Endothelial cell of umbilical vein (primary cell): ENCODE measurements around the gene COL8A1. TPM values are rescaled to one million over a fixed set of nuclear protein-coding genes. Genes with fewer than 3 reads are reported as not detected.

ENCODE experiments used
- BruUV-seq: library from RNA; stranded (reverse); fragments of 400-500 nt; replicated peaks from 2 replicates; lab custom pipeline; 2021; lab: Mats Ljungman, UMichigan
- CTCF ChIA-PET: fragments of 300-600, 350-600 bp; sonication (Branson Sonifier 250); formaldehyde crosslinking; loops from one replicate; lab custom pipeline; 2021; ENCODE audit warnings: antibody characterized with exemption, inconsistent platforms; lab: Charles Lee
- POLR2A ChIA-PET: fragments of 300-600, 350-600 bp; sonication (Branson Sonifier 250); formaldehyde crosslinking; loops from one replicate; lab custom pipeline; 2021; ENCODE audit warnings: antibody characterized with exemption, inconsistent platforms; lab: Charles Lee
- DNase-seq: peaks from one replicate; pipeline ENCODE4 v3.0.0-alpha.2; 2011; ENCODE audit warnings: low read depth, low spot score
- FAIRE-seq: peaks from 2 replicates; lab custom pipeline; 2011; peaks lifted over from hg19 to GRCh38; lab: Jason Lieb, UNC
- H2AFZ ChIP-seq: 2 replicates; pipeline ENCODE4 v1.6.0; 2012; ENCODE audit warnings: low read depth, low read length, control low read depth, inconsistent platforms
- H3K27ac ChIP-seq: 2 replicates; pipeline ENCODE4 v1.5.1; 2011; ENCODE audit warnings: low read depth, mild to moderate bottlenecking, control low read depth, low read length, moderate library complexity; ENCODE audit not compliant: insufficient read depth
- H3K27me3 ChIP-seq, 2 experiments: 2 replicates each; pipeline versions ENCODE4 v1.6.0 to v1.6.1; 2011; ENCODE audit warnings: low read length in 2 of 2, mixed read lengths in 1 of 2; ENCODE audit not compliant: control insufficient read depth in 2 of 2, insufficient read depth in 2 of 2
- H3K36me3 ChIP-seq, 2 experiments: 2 replicates in 1 of 2; 3 replicates in 1 of 2; pipeline ENCODE4 v1.5.1; 2011; ENCODE audit warnings: low read length in 2 of 2, mild to moderate bottlenecking in 1 of 2, moderate library complexity in 1 of 2; ENCODE audit not compliant: control insufficient read depth in 2 of 2, insufficient read depth in 2 of 2; ENCODE audit errors: extremely low read depth in 1 of 2
- H3K4me1 ChIP-seq: 3 replicates; pipeline ENCODE4 v1.5.1; 2011; ENCODE audit warnings: mild to moderate bottlenecking, low read length; ENCODE audit not compliant: control insufficient read depth, insufficient read depth; ENCODE audit errors: extremely low read depth
- H3K4me2 ChIP-seq: 2 replicates; pipeline ENCODE4 v1.6.1; 2011; ENCODE audit warnings: low read length, control low read depth, mixed read lengths; ENCODE audit not compliant: insufficient read depth
- H3K4me3 ChIP-seq, 3 experiments: fragments of 200-600 bp in 1 of 3; sonication (generic), shearing (Covaris generic) in 1 of 3; replicated peaks in 1 of 3; 2 replicates each; pipeline ENCODE4 v1.5.1; 2011 to 2016; ENCODE audit warnings: control low read depth in 3 of 3, low read length in 3 of 3, mild to moderate bottlenecking in 2 of 3, inconsistent platforms in 1 of 3, low read depth in 1 of 3, moderate library complexity in 1 of 3; ENCODE audit not compliant: insufficient read depth in 1 of 3
- H3K79me2 ChIP-seq: 2 replicates; pipeline ENCODE4 v1.6.0; 2012; ENCODE audit warnings: low read length, inconsistent platforms; ENCODE audit not compliant: control insufficient read depth, insufficient read depth
- H3K9ac ChIP-seq: replicated peaks from 2 replicates; pipeline ENCODE3; 2011; ENCODE audit warnings: low read length, control low read depth; ENCODE audit not compliant: insufficient read depth; ENCODE audit errors: extremely low read depth
- H3K9me1 ChIP-seq: replicated peaks from 3 replicates; pipeline ENCODE4 v1.6.0; 2011; ENCODE audit warnings: mild to moderate bottlenecking, low read length; ENCODE audit not compliant: control insufficient read depth, insufficient read depth; ENCODE audit errors: extremely low read depth
- H3K9me3 ChIP-seq: replicated peaks from 2 replicates; pipeline ENCODE4 v1.5.1; 2012; ENCODE audit warnings: low read length, inconsistent platforms; ENCODE audit not compliant: control insufficient read depth, insufficient read depth
- H4K20me1 ChIP-seq: replicated peaks from 2 replicates; pipeline ENCODE3; 2011; ENCODE audit warnings: mild to moderate bottlenecking, low read length; ENCODE audit not compliant: control insufficient read depth, insufficient read depth; ENCODE audit errors: extremely low read depth
- POLR2A ChIP-seq: IDR thresholded peaks from 2 replicates; pipeline ENCODE4 v1.6.1; 2012; ENCODE audit warnings: low read depth, mild to moderate bottlenecking, control low read depth, low read length
- POLR2AphosphoS5 ChIP-seq: IDR thresholded peaks from 2 replicates; pipeline ENCODE4 v1.6.1; 2012; ENCODE audit warnings: low read depth, mild to moderate bottlenecking, control low read depth, low read length, moderate library complexity; ENCODE audit not compliant: insufficient read depth
- dilution Hi-C: fragments of 300-500 bp; cut with MboI; formaldehyde crosslinking; loops from one replicate; pipeline ENCODE4 v1.15.0; 2019; ENCODE audit warnings: low sequenced_read_pairs; ENCODE audit not compliant: extremely low pct_ligation_motif_present
- intact Hi-C: fragments of 100-400 bp; cut with micrococcal nuclease; formaldehyde crosslinking; loops from one replicate; pipeline ENCODE4 v1.10.0; 2022
- polyA plus RNA-seq, 4 experiments: library from polyadenylated mRNA; depleted of rRNA in 3 of 4; stranded (reverse) in 3 of 4; unstranded in 1 of 4; fragments of >200 nt; gene quantifications; 2 replicates each; pipeline versions ENCODE4 v1.2.1 to v1.2.3, GENCODE V29; 2011 to 2012; ENCODE audit warnings: missing spikeins in 1 of 4
- total RNA-seq: library from RNA; stranded (reverse); gene quantifications from 2 replicates; pipeline ENCODE4 v1.2.3, GENCODE V29; 2021
- TF ChIP-seq, protein P1 (sequence below), 2 donors: IDR thresholded peaks; 1 replicate in 1 of 2; 2 replicates in 1 of 2; pipeline ENCODE4 v1.5.1; 2011; ENCODE audit warnings: low read length in 2 of 2, mild to moderate bottlenecking in 2 of 2, moderate library complexity in 2 of 2, control low read depth in 1 of 2, inconsistent platforms in 1 of 2, low read depth in 1 of 2; ENCODE audit not compliant: insufficient read depth in 1 of 2; ENCODE audit errors: extremely low read depth in 1 of 2
- TF ChIP-seq, protein P2 (sequence below): IDR thresholded peaks from 2 replicates; pipeline ENCODE4 v1.6.1; 2011; ENCODE audit not compliant: insufficient read depth, insufficient read length

COL8A1 gene
- total and polyA plus RNA-seq, 2 donors (not counting 3 experiments of a cell fraction or from before 2014, with no cell fraction given) = 358 to 634 TPM

DNA sequence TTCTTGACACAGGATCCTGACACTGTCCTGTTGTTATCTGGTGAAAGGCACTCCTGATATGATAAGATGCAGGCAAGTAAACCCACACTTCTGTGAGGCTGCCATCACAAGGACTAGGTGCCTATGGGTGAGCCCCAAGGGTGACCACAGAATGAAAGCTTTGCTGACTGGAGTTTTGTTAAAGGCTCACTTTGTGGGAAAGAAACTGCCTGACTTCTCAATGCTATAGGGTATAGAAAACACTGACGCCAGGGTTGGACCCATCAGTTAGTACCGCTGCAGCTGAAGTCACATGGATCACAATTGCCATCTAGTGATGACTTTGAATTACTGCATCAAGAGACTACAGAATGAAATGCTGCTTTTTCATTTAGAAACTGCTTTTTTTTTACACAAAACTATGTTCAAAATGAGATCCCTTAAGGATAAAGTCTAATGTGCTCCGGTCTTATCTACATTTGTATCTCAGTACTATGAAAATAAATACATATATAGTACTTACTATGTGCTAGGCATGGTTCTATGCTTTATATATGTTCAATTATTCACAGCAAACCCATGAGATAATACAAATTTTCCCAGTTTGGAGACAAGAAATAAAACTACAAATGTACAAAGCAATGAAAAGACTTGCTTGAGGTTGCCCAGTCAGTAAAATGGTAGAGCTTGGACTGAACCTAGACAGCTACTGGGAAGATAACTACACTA, 115.0 kb downstream of the COL8A1 start:
- POLR2A ChIA-PET = no interaction called here
- Histone ChIP-seq H3K4me2 (no peak overlapping the region), H3K4me3 (no peak overlapping the region), H4K20me1 (no peaks in the 10 kb centered on the region), H3K27me3 (no peaks in the 10 kb centered on the region), H3K36me3 (peaks cover 1 to 15% of the 10 kb centered on the region in 2 experiments), H2AFZ (no peak overlapping the region), H3K9me3 (no peaks in the 10 kb centered on the region), H3K9me1 (no peaks in the 10 kb centered on the region), H3K79me2 (peaks cover 4% of the 10 kb centered on the region), H3K9ac (peak overlapping the region; percentile 14), H3K27ac (peak overlapping the region; percentile 21), H3K4me1 (peaks cover 28% of the 10 kb centered on the region)
- TF ChIP-seq, protein P1, sequence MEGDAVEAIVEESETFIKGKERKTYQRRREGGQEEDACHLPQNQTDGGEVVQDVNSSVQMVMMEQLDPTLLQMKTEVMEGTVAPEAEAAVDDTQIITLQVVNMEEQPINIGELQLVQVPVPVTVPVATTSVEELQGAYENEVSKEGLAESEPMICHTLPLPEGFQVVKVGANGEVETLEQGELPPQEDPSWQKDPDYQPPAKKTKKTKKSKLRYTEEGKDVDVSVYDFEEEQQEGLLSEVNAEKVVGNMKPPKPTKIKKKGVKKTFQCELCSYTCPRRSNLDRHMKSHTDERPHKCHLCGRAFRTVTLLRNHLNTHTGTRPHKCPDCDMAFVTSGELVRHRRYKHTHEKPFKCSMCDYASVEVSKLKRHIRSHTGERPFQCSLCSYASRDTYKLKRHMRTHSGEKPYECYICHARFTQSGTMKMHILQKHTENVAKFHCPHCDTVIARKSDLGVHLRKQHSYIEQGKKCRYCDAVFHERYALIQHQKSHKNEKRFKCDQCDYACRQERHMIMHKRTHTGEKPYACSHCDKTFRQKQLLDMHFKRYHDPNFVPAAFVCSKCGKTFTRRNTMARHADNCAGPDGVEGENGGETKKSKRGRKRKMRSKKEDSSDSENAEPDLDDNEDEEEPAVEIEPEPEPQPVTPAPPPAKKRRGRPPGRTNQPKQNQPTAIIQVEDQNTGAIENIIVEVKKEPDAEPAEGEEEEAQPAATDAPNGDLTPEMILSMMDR (IDR thresholded peaks at IDR 0.05; ENCODE audit: extremely low read depth in 1 of 2, insufficient read depth in 1 of 2, low read depth in 1 of 2, low read length in 2 of 2) = peak; percentile 56 to 58
- TF ChIP-seq POLR2AphosphoS5 (no peak), POLR2A (no peak)
- TF ChIP-seq, protein P2, sequence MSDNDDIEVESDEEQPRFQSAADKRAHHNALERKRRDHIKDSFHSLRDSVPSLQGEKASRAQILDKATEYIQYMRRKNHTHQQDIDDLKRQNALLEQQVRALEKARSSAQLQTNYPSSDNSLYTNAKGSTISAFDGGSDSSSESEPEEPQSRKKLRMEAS = no peak
- BruUV-seq = no TSS peak
- FAIRE-seq = peak; percentile 59
- intact Hi-C loops (loop anchor here (1.0 to 5.0 kb wide), 7 partner anchors 51 to 936 kb away; no protein-coding TSS in a partner anchor), dilution Hi-C loops (loop anchor here (25.0 kb wide), 1 partner anchor 741 kb away; no protein-coding TSS in a partner anchor)
- peak; percentile 77 for DNase-seq
- CTCF ChIA-PET = interaction anchor here (0.6 to 4.7 kb wide), 22 partner anchors 8 to 938 kb away, joined by 3 to 61 read pairs (median 4); partner anchors contain the start of gene COL8A1
